DOHH2 (cell line): ENCODE measurements around the gene BCL2.

Experiments
- CTCF ChIP-seq: fragments of 200-600 bp; sonication (generic); IDR thresholded peaks from one replicate; pipeline ENCODE4 v1.5.1; 2014; ENCODE audit warnings: antibody characterized with exemption, mild to moderate bottlenecking, low read depth, low read length; ENCODE audit not compliant: poor library complexity, severe bottlenecking
- EZH2phosphoT487 ChIP-seq: fragments of 200-600 bp; sonication (generic); IDR thresholded peaks from 2 replicates; pipeline ENCODE4 v1.6.1; 2017; ENCODE audit warnings: borderline replicate concordance, mild to moderate bottlenecking, antibody characterized with exemption, low read length, moderate library complexity, mixed read lengths

GRCh38 chr18:63155169-63155852 lies 164.3 kb downstream of the BCL2 start:
- TF ChIP-seq CTCF (peak; percentile 95), EZH2phosphoT487 (no peak)
